ENCODE data around the gene STYXL2.
A peak's percentile ranks its signal among the peaks of the same experiment; 100 is the strongest.

The STYXL2 gene

GRCh38 chr1:167059809-167060107 is 34.1 kb upstream of the STYXL2 start:
- no peak for TF ChIP-seq CTCF (conservative IDR thresholded peaks at IDR 0.05; ENCODE audit: low read depth, low read length)
- Histone ChIP-seq H3K27me3 (ENCODE audit: insufficient read depth, low read depth) (no peaks in the 10 kb centered on the region), H3K4me3 (IDR thresholded peaks at IDR 0.05; ENCODE audit: insufficient read depth, low read depth, low read length) (peak overlapping the region; percentile 9), H4K20me1 (ENCODE audit: insufficient read depth) (no peaks in the 10 kb centered on the region), H3K36me3 (ENCODE audit: insufficient read depth) (no peaks in the 10 kb centered on the region), H2AFZ (ENCODE audit: low read depth) (peak overlapping the region; percentile 98), H3K4me1 (ENCODE audit: low read depth, poor library complexity, severe bottlenecking) (peaks cover 24% of the 10 kb centered on the region), H3K9ac (no peak overlapping the region), H3K4me2 (no peak overlapping the region; the same call in 1 of the 2 replicates), H3K27ac (no peak overlapping the region), H3K79me2 (ENCODE audit: insufficient read depth, low read depth) (no peaks in the 10 kb centered on the region)

GRCh38 chr1:167060141-167061072 is 33.5 kb upstream of the STYXL2 start:
- no peak overlapping the region for H2AFZ ChIP-seq (ENCODE audit: low read depth)
- H3K9ac ChIP-seq: no peak overlapping the region
- no peaks in the 10 kb centered on the region for H3K27me3 ChIP-seq (ENCODE audit: insufficient read depth, low read depth)
- H3K27ac ChIP-seq: no peak overlapping the region
- H3K79me2 ChIP-seq (ENCODE audit: insufficient read depth, low read depth): no peaks in the 10 kb centered on the region
- H3K4me2 ChIP-seq: no peak overlapping the region
- H3K4me1 ChIP-seq (ENCODE audit: low read depth, poor library complexity, severe bottlenecking): peaks cover 24% of the 10 kb centered on the region
- peak; percentile 25; the same call in 1 of the 2 replicates for TF ChIP-seq CTCF (conservative IDR thresholded peaks at IDR 0.05; ENCODE audit: low read depth, low read length)
- no peak overlapping the region for H3K4me3 ChIP-seq (IDR thresholded peaks at IDR 0.05; ENCODE audit: insufficient read depth, low read depth, low read length)
- H4K20me1 ChIP-seq (ENCODE audit: insufficient read depth): no peaks in the 10 kb centered on the region
- H3K36me3 ChIP-seq (ENCODE audit: insufficient read depth): no peaks in the 10 kb centered on the region

- H4K20me1 ChIP-seq (ENCODE audit: insufficient read depth): no peaks in the 10 kb centered on the region
- H3K27ac ChIP-seq: no peak overlapping the region
- no peak overlapping the region for H3K4me3 ChIP-seq (IDR thresholded peaks at IDR 0.05; ENCODE audit: insufficient read depth, low read depth, low read length)
- H3K4me2 ChIP-seq: no peak overlapping the region
- no peak overlapping the region for H3K9ac ChIP-seq
- no peak for TF ChIP-seq CTCF (conservative IDR thresholded peaks at IDR 0.05; ENCODE audit: low read depth, low read length)
- no peak overlapping the region for H2AFZ ChIP-seq (ENCODE audit: low read depth)
- no peaks in the 10 kb centered on the region for H3K79me2 ChIP-seq (ENCODE audit: insufficient read depth, low read depth)
- peaks cover 24% of the 10 kb centered on the region for H3K4me1 ChIP-seq (ENCODE audit: low read depth, poor library complexity, severe bottlenecking)
- H3K36me3 ChIP-seq (ENCODE audit: insufficient read depth): no peaks in the 10 kb centered on the region
- H3K27me3 ChIP-seq (ENCODE audit: insufficient read depth, low read depth): no peaks in the 10 kb centered on the region
These were observed 32.8 kb upstream of the STYXL2 start for GRCh38 chr1:167061073-167061464.

- TF ChIP-seq CTCF (conservative IDR thresholded peaks at IDR 0.05; ENCODE audit: low read depth, low read length): no peak
These were observed 29.3 kb upstream of the STYXL2 start for GRCh38 chr1:167064621-167065020.

More at GRCh38 chr1:167064621-167065020, 29.3 kb upstream of the STYXL2 start:
- Histone ChIP-seq H3K4me3 (IDR thresholded peaks at IDR 0.05; ENCODE audit: insufficient read depth, low read depth, low read length) (no peak overlapping the region), H4K20me1 (ENCODE audit: insufficient read depth) (no peaks in the 10 kb centered on the region), H3K27me3 (ENCODE audit: insufficient read depth, low read depth) (no peaks in the 10 kb centered on the region), H3K4me2 (no peak overlapping the region), H3K9ac (no peak overlapping the region), H3K79me2 (ENCODE audit: insufficient read depth, low read depth) (no peaks in the 10 kb centered on the region), H3K36me3 (ENCODE audit: insufficient read depth) (no peaks in the 10 kb centered on the region), H2AFZ (ENCODE audit: low read depth) (no peak overlapping the region), H3K4me1 (ENCODE audit: low read depth, poor library complexity, severe bottlenecking) (peaks cover 14% of the 10 kb centered on the region), H3K27ac (no peak overlapping the region)

Measured in KMS-11 (cell line).